Neural cell (in vitro differentiated cells): ENCODE measurements around the gene THRB. TPM values are rescaled to one million over a fixed set of nuclear protein-coding genes. Genes with fewer than 3 reads are reported as not detected.

Experiments used
- H2AFZ ChIP-seq: fragments of 200-600, 300-800 bp; sonication (generic), shearing (Covaris generic); 2 replicates; pipeline ENCODE4 v1.6.0; 2014; ENCODE audit warnings: low read depth, mild to moderate bottlenecking, antibody characterized with exemption, low read length, moderate library complexity
- H3F3A ChIP-seq: fragments of 200-600 bp; shearing (Covaris generic); 2 replicates; pipeline ENCODE4 v1.6.1; 2016; ENCODE audit warnings: mild to moderate bottlenecking, moderate library complexity, mixed read lengths, antibody characterized with exemption, low read length; ENCODE audit not compliant: insufficient read depth, poor library complexity, severe bottlenecking
- H3K27ac ChIP-seq: fragments of 200-600, 300-800 bp; sonication (generic), shearing (Covaris generic); 2 replicates; pipeline ENCODE4 v1.5.1; 2014; ENCODE audit warnings: mild to moderate bottlenecking, low read length, moderate library complexity
- H3K27me3 ChIP-seq: fragments of 300-800, 200-600 bp; sonication (generic), shearing (Covaris generic); 2 replicates; pipeline ENCODE4 v1.6.0; 2014; ENCODE audit warnings: mild to moderate bottlenecking, low read depth, low read length, moderate library complexity; ENCODE audit not compliant: insufficient read depth
- H3K36me3 ChIP-seq: fragments of 300-800, 200-600 bp; sonication (generic), shearing (Covaris generic); 2 replicates; pipeline ENCODE4 v1.5.1; 2014; ENCODE audit warnings: mild to moderate bottlenecking, antibody characterized with exemption, low read length, moderate library complexity; ENCODE audit not compliant: insufficient read depth
- H3K4me2 ChIP-seq: fragments of 300-800, 200-600 bp; sonication (generic), shearing (Covaris generic); 2 replicates; pipeline ENCODE4 v1.6.0; 2014; ENCODE audit warnings: mild to moderate bottlenecking, low read length
- H3K4me3 ChIP-seq: fragments of 300-800, 200-600 bp; sonication (generic), shearing (Covaris generic); 2 replicates; pipeline ENCODE4 v1.5.1; 2014; ENCODE audit warnings: mild to moderate bottlenecking, low read length, moderate library complexity
- H3K79me2 ChIP-seq: fragments of 200-600 bp; shearing (Covaris generic); replicated peaks from 2 replicates; pipeline ENCODE4 v1.6.0; 2014; ENCODE audit warnings: mild to moderate bottlenecking, low read length, moderate library complexity; ENCODE audit not compliant: insufficient read depth
- H3K9ac ChIP-seq: fragments of 300-800, 200-600 bp; sonication (generic), shearing (Covaris generic); 2 replicates; pipeline ENCODE4 v1.6.1; 2016; ENCODE audit warnings: mild to moderate bottlenecking, low read length, mixed read lengths
- H3K9me2 ChIP-seq: fragments of 200-600 bp; shearing (Covaris generic); 2 replicates; pipeline ENCODE4 v1.6.1; 2016; ENCODE audit warnings: mild to moderate bottlenecking, low read length, mixed read lengths; ENCODE audit not compliant: insufficient read depth
- H3K9me3 ChIP-seq: fragments of 200-600, 300-800 bp; sonication (generic), shearing (Covaris generic); 2 replicates; pipeline ENCODE4 v1.6.1; 2016; ENCODE audit warnings: mild to moderate bottlenecking, mixed run types, low read length, moderate library complexity, mixed read lengths
- H4K20me1 ChIP-seq: fragments of 200-600 bp; shearing (Covaris generic); 2 replicates; pipeline ENCODE4 v1.6.1; 2016; ENCODE audit warnings: mild to moderate bottlenecking, mixed run types; ENCODE audit not compliant: insufficient read depth
- CTCF ChIP-seq: fragments of 450-650 bp; IDR thresholded peaks from 2 replicates; pipeline ENCODE4 v1.5.1; 2014; ENCODE audit warnings: antibody characterized with exemption, mild to moderate bottlenecking, moderate library complexity; ENCODE audit not compliant: poor library complexity, severe bottlenecking
- EP300 ChIP-seq: fragments of 450-650 bp; conservative IDR thresholded peaks from 2 replicates; pipeline ENCODE4 v1.6.1; 2014; ENCODE audit warnings: antibody characterized with exemption, mild to moderate bottlenecking, moderate library complexity; ENCODE audit not compliant: poor library complexity, severe bottlenecking
- EZH2 ChIP-seq: fragments of 200-600, 300-800 bp; shearing (Covaris generic), sonication (generic); IDR thresholded peaks from 2 replicates; pipeline ENCODE4 v1.6.1; 2014; ENCODE audit warnings: antibody characterized with exemption, low read length, borderline replicate concordance, mild to moderate bottlenecking; ENCODE audit not compliant: insufficient read depth, poor library complexity, severe bottlenecking
- MXI1 ChIP-seq: fragments of 450-650 bp; conservative IDR thresholded peaks from 2 replicates; pipeline ENCODE4 v1.6.1; 2014; ENCODE audit warnings: antibody characterized with exemption, mild to moderate bottlenecking; ENCODE audit not compliant: poor library complexity, severe bottlenecking
- POLR2AphosphoS5 ChIP-seq: IDR thresholded peaks from 2 replicates; pipeline ENCODE4 v1.6.1; 2012
- RAD21 ChIP-seq: fragments of 450-650 bp; conservative IDR thresholded peaks from 2 replicates; pipeline ENCODE4 v1.6.1; 2014; ENCODE audit warnings: antibody characterized with exemption, mild to moderate bottlenecking, moderate library complexity
- REST ChIP-seq: IDR thresholded peaks from 2 replicates; pipeline ENCODE4 v1.6.1; 2012; ENCODE audit warnings: borderline replicate concordance
- SMC3 ChIP-seq: fragments of 450-650 bp; conservative IDR thresholded peaks from 2 replicates; pipeline ENCODE4 v1.6.1; 2014; ENCODE audit warnings: antibody characterized with exemption, mild to moderate bottlenecking, moderate library complexity; ENCODE audit not compliant: poor library complexity
- TAF1 ChIP-seq: IDR thresholded peaks from 2 replicates; pipeline ENCODE4 v1.6.1; 2012; ENCODE audit warnings: low read depth
- polyA plus RNA-seq: library from polyadenylated mRNA; depleted of rRNA; stranded (reverse); fragments of >200 nt; gene quantifications from 2 replicates; pipeline ENCODE4 v1.2.3, GENCODE V29; 2014

THRB gene
- polyA plus RNA-seq, 1 donor from 2014 or later, result 1.7 TPM

GRCh38 chr3:24367664-24368264 is 126.9 kb downstream of the THRB start:
- H3K79me2 ChIP-seq, result no peaks in the 10 kb centered on the region
- no peaks in the 10 kb centered on the region for H3K36me3 ChIP-seq
- H3K4me2 ChIP-seq, result no peak overlapping the region
- H3K9ac ChIP-seq, result no peak overlapping the region
- H3K9me2 ChIP-seq, result no peaks in the 10 kb centered on the region
- no peak overlapping the region for H3K4me3 ChIP-seq
- TF ChIP-seq EZH2 (no peak), REST (no peak), POLR2AphosphoS5 (no peak)
- H3K9me3 ChIP-seq, result no peaks in the 10 kb centered on the region
- no peak overlapping the region for H3K27ac ChIP-seq
- H3F3A ChIP-seq, result no peaks in the 10 kb centered on the region
- H3K27me3 ChIP-seq, result no peaks in the 10 kb centered on the region
- H2AFZ ChIP-seq, result no peak overlapping the region
- H4K20me1 ChIP-seq, result no peaks in the 10 kb centered on the region

GRCh38 chr3:24367216-24367615 is 127.4 kb downstream of the THRB start:
- no peak overlapping the region for H2AFZ ChIP-seq
- H3K27me3 ChIP-seq, result no peaks in the 10 kb centered on the region
- no peaks in the 10 kb centered on the region for H4K20me1 ChIP-seq
- TF ChIP-seq TAF1 (no peak), RAD21 (no peak), SMC3 (no peak), EZH2 (no peak), MXI1 (no peak), REST (no peak), POLR2AphosphoS5 (no peak), EP300 (no peak), CTCF (no peak)
- H3K4me3 ChIP-seq, result no peak overlapping the region
- H3F3A ChIP-seq, result no peaks in the 10 kb centered on the region
- H3K9me2 ChIP-seq, result no peaks in the 10 kb centered on the region
- no peaks in the 10 kb centered on the region for H3K36me3 ChIP-seq
- H3K9ac ChIP-seq, result no peak overlapping the region
- H3K4me2 ChIP-seq, result no peak overlapping the region
- H3K79me2 ChIP-seq, result no peaks in the 10 kb centered on the region
- H3K9me3 ChIP-seq, result no peaks in the 10 kb centered on the region
- no peak overlapping the region for H3K27ac ChIP-seq
